Renal cortical epithelial cell (primary cell): Measurements from ENCODE around the gene SACM1L. TPM values are rescaled to one million over a fixed set of nuclear protein-coding genes. Genes with fewer than 3 reads are reported as not detected.
A peak's percentile ranks its signal among the peaks of the same experiment; 100 is the strongest.
"Not testable (repeated sequence)": the region's sequence is repeated elsewhere in the genome, so short reads cannot be mapped to it uniquely, and the experiment has no call there.

Experiments used
- DNase-seq: peaks from one replicate; pipeline ENCODE4 v3.0.0-alpha.2; 2011; ENCODE audit warnings: low read depth
- total RNA-seq: library from RNA; depleted of rRNA; stranded (reverse); fragments of >200 nt; gene quantifications from 2 replicates; pipeline ENCODE4 v1.2.3, GENCODE V29; 2014

Gene SACM1L
- total RNA-seq, 1 donor from 2014 or later = 76.5 TPM

DNA sequence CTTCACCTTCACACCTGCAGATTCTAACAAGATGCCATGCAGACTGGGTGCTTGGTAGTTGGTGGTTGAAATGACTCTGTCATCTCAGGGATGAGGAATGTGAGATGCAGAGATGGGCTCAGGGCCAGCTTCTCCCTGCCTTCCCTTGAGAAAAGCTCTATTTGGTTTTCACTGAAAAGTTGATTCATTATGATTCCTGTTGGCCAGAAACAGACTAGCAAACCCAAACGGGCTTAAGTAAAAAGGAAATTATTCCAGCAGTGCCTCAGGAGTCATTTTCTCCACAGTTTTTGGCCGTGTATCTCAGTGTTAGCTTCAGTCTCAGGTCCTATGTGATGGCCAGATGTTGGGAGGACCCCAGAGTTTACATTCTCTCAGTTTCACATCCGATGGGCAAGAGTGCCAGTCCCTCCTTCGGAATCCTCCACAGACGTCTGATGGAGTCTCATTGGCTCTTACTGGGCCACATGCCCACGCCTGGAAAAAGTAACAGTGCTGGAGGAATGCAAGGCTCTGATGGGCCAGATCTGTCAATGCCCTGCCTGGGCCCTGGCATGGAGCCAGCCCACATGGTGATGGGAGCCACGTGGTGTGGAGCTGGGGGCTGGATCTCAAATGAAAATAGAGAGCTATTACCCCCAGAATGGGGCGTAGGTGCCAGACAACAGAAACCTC lies 22.3 kb upstream of the SACM1L start:
- DNase-seq = no peak

DNA sequence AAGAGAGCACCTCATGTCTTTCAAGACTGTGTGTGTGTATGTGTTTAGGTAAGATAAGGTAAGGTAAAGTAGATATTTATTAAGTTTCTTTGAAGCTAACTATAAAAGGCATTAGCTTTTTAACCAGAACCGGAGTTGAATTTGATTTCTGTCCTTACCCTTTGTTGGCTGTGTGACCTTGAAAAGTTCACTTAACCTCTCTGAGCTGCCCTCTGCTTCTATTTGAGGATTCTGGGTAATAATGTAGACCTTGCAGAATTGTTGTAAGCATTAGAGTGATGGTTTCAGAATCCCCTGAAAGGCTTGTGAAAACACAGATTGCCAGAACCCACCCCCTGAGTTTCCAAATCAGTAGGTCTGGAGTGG lies 21.6 kb upstream of the SACM1L start:
- DNase-seq = no peak

DNA sequence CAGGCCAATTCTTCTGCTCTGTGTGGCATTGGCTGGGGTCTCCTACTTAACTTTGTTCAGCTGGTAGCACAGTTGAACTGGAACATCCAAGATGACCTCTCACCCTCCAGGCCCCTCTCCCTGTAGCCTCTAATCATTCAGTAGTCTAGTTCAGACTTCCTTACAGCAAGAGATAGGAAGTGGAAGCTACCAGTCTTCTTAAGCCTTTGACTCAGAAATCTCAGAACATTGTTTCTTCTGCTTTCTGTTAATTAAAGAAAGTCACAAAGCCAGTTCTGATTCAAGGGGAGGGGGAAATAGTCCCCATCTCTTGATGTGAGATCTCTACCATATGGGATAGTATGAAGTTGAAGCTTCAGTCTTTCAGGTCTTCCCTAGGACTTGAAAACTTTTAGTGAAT lies 18.8 kb upstream of the SACM1L start:
- DNase-seq = no peak

DNA sequence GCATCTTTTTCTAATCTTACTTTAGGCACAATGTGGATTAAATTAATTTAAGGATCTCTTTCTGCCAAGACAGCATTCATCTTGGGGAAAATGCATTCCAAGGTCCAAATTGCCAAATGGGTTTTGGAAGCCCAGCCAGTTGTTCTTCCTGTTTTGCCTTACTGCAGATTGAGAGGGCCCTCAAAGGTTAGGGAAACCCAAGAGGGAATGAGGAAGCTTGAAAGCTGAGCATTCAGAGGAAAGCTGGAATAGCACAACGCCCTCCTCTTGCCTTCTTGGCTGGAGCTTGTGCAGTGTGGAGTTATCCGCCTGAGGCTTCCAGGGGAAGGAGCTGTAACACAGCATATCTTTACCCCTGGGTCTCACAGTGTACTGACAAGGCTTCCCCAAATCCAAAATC lies 18.2 kb upstream of the SACM1L start:
- DNase-seq = no peak

DNA sequence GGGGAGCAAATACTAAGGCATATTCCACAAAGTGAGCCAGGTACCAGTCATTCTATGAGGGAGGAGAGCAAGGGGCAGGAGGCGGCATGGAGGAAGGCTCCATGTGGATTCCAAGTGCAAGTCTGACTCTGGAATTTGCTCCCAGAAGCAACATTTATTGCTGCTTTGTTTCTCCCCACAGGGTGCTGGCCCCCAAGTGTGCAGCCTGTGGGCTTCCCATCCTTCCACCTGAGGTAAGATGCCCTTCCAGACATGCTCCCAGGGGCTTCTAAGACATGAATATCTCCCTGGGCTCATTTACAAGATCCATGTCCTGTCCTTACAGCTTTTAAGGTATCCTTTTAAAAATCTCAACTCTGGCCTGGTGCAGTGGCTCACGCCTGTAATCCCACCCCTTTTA lies 15.9 kb upstream of the SACM1L start:
- DNase-seq = no peak

DNA sequence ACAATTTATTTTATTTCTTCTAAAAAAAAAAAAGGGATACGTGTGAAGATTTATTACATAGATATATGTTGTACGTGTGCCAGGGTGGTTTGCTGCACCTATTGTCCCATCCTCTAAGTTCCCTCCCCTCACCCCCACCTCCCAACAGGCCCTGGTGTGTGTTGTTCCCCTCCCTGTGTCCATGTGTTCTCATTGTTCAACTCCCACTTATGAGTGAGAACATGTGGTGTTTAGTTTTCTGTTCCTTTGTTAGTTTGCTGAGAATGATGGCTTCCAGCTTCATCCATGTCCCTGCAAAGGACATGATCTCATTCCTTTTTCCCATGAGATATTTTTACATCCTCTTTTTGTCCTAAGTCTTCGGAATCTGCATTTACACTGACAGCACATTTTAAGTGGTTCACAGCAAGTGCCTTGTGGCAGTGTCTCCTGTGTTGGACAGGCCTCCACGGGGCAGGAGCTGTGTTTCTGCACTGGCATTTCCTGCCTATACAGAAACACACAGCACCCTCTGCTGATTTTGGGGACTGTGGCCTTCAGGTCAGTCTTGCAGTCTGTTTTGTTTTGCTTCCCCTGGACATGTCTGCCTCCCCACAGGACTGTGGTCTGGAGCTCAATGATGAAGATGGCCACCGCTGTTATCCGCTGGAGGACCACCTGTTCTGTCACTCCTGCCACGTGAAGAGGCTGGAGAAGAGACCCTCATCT lies 12.7 kb upstream of the SACM1L start:
- no peak for DNase-seq

DNA sequence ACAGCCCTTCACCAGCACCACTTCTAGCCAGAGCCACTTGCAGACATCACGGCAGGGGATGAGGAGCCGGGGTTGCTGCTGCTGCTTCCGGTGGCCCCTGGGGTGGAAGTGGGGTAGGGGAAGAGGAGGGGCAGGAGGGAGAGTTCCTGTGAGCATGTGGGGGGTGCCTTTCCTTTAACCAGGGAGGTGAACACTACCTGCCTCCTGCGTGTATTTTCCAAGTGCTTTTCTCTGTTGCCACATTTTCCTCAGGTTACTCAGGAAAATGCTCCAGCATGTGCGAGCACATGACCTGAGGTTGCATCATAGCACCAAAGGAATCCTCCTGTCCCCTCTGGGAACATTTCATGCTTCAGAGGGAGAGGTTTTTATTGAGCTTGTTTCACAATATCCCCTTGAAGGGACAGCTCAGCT lies 12.2 kb upstream of the SACM1L start:
- peak; percentile 98 for DNase-seq

DNA sequence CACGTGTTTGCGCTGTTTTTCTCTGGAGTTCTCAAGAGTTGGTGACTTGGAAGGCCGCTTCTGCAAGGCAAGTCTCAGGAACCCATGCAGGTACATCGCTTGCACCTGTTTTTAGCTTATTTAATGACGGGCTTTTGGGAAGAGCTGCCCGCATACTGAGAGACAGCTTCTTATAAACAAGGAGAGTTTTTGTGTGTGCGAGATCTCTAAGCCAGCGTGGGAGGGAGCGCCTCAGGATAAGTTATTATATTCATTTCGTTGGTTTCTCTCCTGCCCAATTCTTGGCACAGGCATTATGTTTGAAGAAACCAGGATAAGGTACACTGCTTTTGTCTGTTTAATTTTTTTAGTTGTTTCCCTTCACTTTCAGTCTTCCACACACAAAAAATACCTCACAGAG lies 11.4 kb upstream of the SACM1L start:
- no peak for DNase-seq

DNA sequence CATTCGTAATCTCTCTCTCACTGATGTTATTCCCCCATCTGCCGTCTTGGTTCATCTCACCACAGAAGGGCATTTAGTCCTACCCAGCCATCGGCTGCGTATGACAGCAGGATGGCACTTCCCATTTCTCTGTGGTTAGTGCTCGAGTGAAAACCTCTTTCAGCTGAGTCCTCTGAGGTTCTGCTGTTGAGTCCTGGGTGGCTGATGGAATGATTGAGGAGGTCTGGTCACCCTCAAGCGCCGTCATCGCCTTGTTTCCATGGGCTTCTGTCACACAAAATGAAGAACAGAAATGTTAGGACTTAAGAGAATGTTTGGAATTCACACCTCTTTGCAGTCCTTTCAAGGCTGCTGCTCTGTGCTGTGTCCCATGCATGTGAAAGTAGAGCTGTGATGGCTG lies 9.4 kb upstream of the SACM1L start:
- DNase-seq = no peak

DNA sequence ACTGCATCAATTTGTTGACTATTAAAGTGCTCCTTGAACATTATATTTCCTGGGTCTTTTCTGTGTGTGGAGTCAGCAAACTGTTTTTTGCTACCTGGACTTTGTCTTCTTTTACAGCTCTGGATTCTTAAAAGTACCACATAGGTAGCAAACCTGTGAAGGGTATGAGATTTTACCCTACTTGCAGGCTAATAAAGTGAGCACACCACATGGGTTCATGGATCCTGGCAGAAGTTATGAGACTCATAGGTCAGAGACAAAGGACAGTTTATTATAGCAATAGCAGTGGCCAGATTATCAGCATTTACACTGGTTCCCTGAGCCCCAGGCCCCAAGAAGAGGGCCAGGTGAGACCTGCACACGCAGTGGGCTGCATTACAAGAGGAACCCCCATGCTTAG lies 8.0 kb upstream of the SACM1L start:
- no peak for DNase-seq

DNA sequence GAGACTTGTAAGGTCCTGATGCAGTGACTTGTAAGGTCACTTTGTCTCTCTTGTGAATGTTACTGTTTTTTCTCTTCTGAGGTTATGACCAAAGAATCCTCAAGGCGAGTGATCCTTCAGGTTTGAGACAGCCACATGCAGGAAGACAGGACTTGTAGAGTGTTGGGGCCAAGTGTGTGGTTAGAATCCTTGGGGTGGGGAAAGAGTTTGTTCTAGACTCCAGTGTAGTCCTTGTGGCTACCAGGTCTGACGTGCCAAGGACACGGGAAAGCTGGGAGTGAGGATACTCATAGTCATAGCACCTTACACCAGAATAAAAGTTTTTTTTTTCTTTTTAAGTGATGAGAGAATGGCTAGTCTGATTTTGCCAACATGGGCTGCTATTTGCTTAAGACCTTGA lies 7.3 kb upstream of the SACM1L start:
- no peak for DNase-seq

DNA sequence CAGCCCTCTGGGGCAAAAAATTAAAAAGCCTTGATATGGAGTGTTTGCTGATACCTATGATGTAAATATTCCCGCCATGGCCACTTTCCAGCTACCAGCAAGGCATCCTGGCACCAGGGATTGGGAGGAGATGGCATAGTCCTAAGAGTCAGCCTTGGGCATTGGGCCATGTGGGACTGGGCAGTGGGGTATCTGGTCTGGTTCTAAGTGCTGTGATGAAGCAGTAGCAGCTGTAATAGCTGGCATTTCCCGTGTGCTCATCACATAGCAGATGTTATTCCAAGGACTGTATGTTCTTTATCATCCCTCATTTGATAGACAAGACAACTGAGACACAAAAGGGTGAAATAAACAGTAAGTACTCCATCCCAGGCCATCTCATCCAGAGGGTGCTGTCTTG lies 6.9 kb upstream of the SACM1L start:
- DNase-seq = no peak

DNA sequence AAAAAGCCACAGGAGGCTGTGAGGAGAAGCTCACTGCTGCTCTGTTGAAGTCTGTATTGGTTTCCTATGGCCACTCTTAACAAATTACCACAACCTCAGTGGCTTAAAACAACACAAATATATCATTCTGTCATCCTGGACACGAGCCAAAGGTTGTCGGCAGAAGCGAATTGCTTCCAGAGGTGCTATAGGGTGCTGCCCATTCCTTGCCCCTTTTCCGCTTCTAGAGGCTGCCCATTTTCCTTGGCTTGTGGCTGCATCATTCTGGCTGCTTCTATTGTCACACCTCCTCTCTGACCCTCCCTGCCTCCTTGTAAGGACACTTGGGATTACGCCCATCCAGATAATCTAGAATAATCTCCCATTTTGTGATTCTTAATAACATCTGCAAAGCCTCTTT lies 6.4 kb upstream of the SACM1L start:
- no peak for DNase-seq

DNA sequence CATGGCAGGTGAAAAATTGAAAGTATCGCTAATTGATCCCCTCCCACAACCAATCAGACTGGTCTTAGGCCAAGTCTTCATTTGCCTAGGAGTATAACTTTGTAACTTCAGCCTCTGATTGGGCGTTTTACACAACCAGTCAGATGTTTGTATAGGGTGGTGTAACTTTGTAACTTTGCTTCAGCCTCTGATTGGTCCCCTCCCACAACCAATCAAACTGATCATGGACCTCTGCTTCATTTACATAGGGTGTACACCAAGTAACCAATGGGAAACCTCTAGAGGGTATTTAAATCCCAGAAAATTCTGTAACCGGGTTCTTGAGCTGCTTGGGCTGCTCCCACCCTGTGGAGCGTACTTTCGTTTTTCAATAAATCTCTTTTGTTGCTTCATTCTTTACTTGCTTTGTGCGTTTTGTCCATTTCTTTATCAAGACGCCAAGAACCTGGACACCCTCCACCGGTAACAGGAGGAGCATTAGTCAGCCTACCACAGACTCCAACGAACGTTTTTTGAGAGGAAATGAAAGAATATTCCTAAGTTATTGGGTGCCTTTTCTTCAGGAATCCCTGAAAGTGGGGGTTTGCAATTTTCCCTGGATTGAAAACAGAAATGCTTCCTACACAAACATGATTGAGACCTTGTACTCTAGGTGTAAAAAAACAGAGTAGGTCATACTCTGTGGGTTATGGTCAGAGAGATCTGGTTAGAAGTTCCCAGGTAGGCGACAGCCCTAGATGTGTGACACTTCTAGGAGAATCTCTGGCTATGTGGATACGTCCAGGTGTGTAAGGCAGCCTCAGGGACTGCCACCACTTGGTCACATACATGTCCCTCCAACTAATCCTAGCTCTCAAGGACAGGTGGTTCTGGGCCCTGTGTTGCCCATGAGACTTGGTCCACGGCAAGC lies 5.5 kb upstream of the SACM1L start:
- DNase-seq = no peak

DNA sequence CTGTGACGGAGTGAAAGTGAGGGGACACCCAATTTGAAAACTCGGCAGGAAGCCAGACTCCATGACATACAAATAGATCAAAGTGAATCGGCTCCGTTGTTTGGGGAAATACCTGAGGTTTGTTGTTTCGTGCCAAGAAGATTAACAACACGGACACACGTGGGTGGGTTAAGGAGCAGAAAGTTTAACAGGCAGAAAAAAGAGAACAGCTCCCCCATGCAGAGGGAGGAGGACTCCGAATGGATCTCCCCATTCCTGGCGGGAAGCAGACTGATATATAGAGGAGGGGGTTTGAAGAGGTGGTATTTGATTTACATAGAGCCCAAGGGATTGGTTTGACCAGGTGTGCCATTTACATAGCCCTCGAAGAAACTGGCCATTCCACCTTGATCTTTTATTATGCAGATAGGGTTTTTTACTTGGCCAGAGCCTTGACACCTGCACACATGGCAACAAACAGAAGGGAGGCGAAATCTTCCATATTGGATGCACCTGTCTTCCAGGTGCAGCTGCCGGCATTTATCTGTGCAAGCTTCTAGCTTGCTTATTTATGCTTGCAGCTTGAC lies 4.8 kb upstream of the SACM1L start:
- no peak for DNase-seq

DNA sequence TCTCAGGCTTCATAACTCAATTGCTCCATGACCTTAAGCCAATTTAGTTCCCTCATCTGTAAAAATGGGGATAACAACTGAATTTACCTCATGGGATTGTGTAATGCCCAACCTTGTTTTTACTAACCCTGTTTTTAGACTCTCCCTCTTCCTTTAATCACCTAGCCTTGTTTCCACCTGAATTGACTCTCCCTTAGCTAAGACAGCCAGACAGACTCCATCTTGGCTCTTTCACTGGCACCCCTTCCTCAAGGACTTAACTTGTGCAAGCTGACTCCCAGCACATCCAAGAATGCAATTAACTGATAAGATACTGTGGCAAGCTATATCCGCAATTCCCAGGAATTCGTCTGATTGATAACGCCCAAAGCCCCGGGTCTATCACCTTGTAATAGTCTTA lies 3.5 kb upstream of the SACM1L start:
- not testable (repeated sequence) for DNase-seq

DNA sequence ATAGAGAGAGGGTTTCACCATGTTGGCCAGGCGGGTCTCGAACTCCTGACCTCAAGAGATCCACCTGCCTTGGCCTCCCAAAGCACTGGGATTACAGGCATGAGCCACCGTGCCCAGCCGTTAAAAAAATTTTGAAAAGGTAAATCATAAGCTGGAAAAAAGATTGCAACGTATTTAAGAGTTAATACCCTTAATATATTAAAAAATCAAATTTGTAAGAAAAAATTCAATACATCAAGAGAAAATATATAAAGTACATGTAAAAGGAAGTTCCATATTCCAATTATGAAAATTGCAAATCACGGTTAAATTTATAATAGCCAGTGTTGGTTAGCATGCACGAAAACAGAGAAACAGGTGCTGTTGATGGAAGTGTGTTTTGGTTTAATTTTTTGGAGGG lies 2.3 kb upstream of the SACM1L start:
- no peak for DNase-seq

DNA sequence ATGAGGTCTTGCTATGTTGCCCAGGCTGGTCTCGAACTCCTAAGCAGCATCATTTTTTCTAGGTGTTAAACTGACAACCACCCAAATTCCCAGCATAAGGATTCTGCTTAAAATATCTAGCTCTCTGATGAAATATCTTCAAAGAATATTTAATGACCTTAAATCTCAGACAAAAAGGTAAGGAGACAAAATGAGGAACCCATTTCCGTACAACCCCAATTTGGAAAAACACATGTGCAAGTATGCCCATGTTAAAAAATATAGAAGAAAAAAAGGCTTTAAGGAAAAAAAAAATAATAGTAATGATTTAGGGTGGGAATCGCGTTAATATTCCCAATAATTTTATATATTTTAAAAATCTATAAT lies 1.4 kb upstream of the SACM1L start:
- no peak for DNase-seq

DNA sequence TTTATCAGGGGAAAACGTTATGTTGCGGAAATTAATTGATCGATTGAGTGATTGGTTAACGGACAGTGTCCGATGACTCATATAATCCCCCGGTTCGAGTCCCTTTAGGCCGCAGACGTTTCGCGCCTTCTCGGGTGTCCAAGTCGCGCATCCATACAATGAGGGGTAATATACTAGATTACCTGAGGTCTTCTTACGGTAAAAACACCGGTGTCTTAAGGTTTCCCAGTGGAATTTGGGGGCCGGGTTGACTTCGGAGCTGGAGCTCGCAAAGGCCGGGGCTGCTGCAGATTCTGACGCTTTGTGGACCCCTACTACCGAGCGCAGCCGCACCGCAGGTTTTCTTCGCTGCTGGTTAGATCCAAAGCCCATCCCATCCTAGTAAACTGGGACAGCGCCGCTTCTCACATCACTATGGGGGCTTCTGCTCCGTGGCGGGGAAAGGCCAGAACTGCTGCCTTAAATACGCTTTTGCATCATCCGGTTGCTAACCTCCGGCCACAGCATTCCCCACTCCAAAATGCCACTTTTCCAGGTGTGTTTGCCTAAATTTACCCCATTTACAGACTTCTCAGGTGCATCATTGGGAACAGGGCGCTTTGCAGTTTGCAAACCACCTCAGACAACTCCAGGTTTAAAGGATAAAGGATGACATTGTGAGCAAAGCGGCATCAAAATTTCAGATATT lies 858 bp upstream of the SACM1L start:
- DNase-seq = no peak

DNA sequence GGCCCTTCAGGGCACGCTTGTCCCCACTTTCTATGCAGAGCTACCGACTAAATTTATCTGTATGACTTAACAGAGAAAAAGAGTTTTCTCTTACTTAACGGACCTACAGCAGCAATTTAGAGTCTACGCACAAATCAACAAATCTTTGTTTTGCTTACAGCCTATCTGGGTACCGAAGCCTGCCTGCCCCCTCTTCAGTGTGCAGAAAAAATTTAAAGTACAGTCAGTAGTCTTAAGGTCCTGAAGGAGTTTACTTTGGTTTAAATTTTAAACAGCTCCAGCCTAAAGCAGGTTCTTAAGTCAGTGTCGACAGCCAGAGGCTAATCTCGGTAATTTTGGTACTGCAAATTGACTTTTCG lies 570 bp downstream of the SACM1L start:
- peak; percentile 67 for DNase-seq

DNA sequence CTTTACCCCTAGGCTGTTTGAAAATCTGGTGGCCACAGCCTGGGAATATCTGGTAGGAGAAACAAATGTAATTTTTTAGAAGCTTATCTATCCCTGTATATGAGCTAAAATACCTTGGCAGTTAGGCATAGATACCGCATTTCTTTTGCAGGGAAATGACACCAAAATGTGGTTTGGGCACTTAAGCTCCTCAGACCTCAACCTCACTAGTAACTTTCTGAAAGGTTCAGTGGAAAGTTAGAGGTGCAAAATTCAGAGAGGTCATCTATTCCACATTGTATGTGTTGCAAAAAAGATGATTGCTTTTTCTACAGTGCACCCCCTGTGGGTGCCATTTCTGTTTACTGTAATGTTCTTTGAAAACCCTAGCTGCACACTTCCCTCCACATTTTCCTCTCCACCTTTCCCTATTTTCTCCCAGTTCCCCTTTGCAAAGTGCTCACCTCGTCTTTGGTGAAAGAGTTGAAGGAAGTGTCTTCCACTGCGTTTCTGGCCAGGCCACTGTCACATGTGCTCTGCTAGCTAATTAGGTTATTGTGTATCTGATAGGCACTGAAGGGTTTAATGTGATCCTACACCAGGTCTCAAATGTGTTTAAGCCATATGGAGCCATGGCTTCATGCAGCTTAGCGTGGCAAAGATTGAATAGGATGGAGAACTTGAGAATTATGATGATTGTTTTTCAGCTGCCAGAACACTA lies 1.3 kb downstream of the SACM1L start:
- no peak for DNase-seq
